GM20000 (cell line): ENCODE results near the gene WASHC4.

Experiments used
- DNase-seq: peaks from one replicate; pipeline ENCODE4 v3.0.0; 2012; ENCODE audit warnings: low spot score
- TF ChIP-seq, protein P1 (sequence below): IDR thresholded peaks from 2 replicates; pipeline ENCODE4 v1.5.1; 2012; ENCODE audit warnings: mild to moderate bottlenecking, control low read depth; ENCODE audit errors: extremely low read depth, missing control alignments

The WASHC4 gene

DNA sequence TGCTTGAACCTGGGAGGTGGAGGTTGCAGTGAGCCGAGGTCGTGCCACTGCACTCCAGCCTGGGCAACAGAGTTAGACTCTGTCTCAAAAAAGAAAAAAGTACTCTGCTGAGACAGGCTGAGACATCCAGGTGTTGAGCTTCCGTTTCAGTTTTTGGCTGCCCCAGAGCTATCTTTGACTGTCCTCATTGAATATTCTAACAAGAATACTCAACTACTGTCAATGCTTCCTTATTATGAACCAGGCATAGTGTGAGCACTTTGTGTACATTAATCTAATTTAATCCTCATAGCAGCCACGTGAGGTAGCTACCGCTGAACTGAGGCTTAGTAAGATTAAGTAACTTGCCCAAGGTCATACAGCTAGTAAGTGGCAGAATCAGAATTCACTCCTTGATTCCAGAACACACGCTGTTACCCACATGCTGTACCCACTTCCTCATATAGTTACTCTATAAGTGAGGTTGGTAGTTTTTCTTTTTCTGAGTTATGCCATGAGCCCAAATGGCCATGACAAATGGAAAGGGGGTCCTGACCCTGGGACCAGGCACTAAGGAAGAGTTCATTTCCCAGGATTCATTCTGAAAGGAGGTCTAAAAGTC is 34.5 kb upstream of the WASHC4 start:
- DNase-seq, result peak; percentile 19
- TF ChIP-seq, protein P1, sequence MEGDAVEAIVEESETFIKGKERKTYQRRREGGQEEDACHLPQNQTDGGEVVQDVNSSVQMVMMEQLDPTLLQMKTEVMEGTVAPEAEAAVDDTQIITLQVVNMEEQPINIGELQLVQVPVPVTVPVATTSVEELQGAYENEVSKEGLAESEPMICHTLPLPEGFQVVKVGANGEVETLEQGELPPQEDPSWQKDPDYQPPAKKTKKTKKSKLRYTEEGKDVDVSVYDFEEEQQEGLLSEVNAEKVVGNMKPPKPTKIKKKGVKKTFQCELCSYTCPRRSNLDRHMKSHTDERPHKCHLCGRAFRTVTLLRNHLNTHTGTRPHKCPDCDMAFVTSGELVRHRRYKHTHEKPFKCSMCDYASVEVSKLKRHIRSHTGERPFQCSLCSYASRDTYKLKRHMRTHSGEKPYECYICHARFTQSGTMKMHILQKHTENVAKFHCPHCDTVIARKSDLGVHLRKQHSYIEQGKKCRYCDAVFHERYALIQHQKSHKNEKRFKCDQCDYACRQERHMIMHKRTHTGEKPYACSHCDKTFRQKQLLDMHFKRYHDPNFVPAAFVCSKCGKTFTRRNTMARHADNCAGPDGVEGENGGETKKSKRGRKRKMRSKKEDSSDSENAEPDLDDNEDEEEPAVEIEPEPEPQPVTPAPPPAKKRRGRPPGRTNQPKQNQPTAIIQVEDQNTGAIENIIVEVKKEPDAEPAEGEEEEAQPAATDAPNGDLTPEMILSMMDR, result no peak

DNA sequence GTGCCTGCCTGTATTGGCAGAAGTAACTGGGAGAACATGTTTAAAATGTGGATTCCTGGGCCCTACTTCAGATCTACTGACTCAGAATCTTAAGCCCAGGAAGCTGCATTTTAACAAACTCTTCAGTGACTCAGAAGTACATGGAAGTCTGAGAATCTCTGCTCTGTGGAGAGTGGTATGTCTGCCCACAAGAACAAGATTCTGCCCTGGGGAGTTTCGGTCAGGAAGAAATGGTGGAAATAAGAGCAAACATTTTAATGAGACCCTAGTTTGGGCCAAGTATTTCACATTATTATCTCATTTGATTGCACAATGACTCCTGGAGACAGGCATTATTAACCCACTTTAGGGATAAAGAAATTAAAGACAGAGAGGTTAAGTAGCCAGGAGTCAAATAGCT is 31.4 kb upstream of the WASHC4 start:
- TF ChIP-seq, protein P1, result no peak
- no peak for DNase-seq

DNA sequence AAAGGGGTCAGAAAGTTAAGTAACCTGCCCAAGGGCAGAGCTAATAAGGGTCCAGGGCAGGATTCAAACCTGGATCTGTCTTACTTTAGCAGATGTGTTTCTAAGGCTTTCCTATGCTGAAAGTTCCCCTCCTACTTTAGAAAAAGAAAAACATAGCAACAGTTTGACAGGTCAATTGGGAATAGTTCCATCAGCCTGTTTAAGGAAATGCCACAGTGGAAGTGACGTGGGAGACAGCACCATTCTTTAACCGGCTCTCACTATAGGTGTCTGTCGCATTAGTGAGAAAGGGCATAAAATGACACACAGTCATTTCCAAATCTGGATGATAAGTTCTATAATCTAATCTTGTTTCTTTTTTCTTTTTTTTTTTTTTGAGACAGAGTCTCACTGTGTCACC is 30.6 kb upstream of the WASHC4 start:
- no peak for DNase-seq
- TF ChIP-seq, protein P1, result no peak

DNA sequence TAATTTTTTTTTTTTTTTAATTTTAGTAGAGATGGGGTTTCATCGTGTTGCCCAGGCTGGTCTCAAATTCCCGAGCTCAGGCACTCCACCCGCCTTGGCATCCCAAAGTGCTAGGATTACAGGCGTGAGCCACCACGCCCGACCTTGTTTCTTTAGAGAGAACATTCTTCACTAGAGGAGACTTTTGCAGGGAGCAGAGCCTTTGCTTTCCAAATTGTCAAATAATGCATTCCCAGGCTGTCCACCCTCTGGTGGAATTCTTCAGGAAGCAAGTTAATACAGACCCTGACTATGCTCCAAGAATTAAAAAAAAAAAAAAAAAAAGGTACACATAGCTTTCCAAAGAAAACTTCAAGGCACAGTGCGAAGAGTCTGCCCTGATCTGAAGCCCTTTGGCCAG is 30.1 kb upstream of the WASHC4 start:
- no peak for DNase-seq
- TF ChIP-seq, protein P1, result no peak

DNA sequence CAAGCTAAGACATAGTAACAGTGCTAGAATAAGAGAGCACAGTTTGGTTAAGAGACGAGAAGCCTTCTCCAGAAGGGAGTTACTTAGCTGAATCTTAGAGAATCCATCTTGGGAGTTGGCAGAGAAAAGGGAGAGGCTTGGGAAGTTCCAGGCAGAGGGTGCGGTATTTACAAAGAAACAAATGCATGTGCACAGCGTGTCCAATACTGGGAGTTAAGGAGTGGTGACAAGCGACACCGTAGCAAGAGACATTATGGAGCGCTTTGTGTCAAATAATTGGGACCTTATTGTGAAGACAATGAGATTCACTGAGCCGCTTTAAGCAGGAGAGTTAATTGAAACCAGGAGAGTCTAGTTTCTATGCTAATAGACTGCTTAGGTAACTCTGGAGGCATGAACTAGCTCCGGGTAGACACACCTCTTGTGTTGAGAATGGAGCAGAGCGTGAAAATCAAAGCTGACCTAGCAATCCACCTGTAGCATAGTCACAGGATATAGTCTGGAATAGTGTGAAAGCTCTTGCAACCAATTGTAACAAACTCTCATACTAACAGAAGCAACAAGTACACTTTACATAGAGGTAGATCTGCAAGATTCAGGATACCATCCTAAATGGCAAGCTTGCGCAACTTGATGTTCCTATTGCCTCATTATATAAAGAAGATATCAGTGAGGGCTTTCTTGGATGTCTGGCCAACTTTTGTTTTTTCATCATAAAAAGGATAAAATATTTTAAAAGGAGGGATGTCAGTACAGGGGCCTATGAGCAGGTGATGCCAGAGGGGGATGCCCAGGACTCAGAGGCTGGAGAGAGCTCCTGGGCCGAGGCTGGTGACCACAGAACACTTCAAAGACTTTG is 28.6 kb upstream of the WASHC4 start:
- DNase-seq, result no peak
- TF ChIP-seq, protein P1, result no peak

DNA sequence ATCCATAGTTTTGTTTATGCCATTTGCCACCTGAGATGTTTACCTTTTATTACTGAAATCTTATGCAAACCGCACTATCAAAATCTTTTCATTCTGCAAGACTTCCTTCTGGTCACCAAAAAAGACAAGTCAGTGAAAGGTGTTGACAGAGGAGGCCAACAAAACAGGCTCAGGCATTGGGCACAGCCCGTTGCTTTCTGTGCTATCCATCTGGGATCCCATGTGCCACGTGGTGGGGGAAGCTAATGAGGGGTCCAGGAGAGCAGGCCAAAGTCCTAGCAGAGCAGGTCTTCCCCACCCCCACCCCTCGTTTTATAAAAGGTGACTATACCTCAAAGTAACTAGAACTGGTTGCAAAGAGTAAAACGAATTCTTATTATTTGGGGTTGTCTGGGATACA is 24.5 kb upstream of the WASHC4 start:
- no peak for DNase-seq
- TF ChIP-seq, protein P1, result no peak

DNA sequence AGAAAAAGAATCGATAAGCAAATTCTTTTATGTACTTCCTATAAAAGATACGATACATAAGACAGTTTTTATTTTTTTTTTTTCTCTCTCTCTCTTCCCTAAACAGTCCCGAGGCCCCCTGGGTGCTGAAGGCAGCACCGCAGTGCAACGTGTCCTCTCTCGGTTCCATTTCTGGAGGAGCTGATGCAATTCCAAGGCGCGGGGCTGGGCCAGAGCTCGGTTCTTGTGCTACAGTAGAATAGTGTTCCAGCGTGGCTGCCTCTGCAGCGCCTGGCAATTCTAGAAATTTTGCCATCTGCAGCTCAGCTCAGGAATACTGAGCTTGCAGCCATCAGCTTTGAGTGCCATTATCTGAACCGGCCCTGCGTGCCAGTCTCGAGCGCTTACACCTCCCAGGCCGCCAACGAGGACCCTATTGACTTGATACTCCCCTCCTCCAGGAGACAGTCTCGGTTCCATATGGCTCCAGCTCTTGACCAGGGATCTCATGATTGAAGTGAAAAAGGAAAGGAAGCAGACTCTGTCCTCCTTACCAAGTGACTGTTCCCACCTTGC is 23.9 kb upstream of the WASHC4 start:
- TF ChIP-seq, protein P1, result no peak
- no peak for DNase-seq
